HepG2 (cell line): ENCODE measurements around the gene ADAMTS16. TPM values are rescaled to one million over a fixed set of nuclear protein-coding genes. Genes with fewer than 3 reads are reported as not detected.
A peak's percentile ranks its signal among the peaks of the same experiment; 100 is the strongest.

ENCODE experiments used
- ATAC-seq: fragments of 200-7000 bp; cut with Tn5 transposase; 3 replicates; pipeline ENCODE4 v1.9.1; 2020; ENCODE audit warnings: mild to moderate bottlenecking, moderate library complexity
- BruUV-seq: library from RNA; stranded (reverse); fragments of 400-500 nt; replicated peaks from 2 replicates; lab custom pipeline; 2021; lab: Mats Ljungman, UMichigan
- CTCF ChIA-PET: fragments of 300-600 bp; formaldehyde crosslinking; extraction: SDS; loops from one replicate; lab custom pipeline; 2021; ENCODE audit warnings: low total read pairs, inconsistent platforms, low intra/inter-chr PET ratio; lab: Yijun Ruan, JAX
- POLR2A ChIA-PET: fragments of 350-600 bp; sonication (Branson Sonifier 250); formaldehyde crosslinking; loops from one replicate; lab custom pipeline; 2020; ENCODE audit warnings: antibody characterized with exemption, inconsistent platforms; lab: Yijun Ruan, JAX
- DNase-seq: peaks from one replicate; pipeline ENCODE4 v3.0.0-alpha.2; 2015; ENCODE audit warnings: low spot score
- FAIRE-seq: peaks from 3 replicates; lab custom pipeline; 2011; peaks lifted over from hg19 to GRCh38; lab: Jason Lieb, UNC
- H2AFZ ChIP-seq: one replicate; pipeline ENCODE4 v1.6.1; 2011; ENCODE audit warnings: low read length, inconsistent platforms
- H3K27ac ChIP-seq: fragments of 300-600 bp; 3 replicates; pipeline ENCODE4 v1.8.0; 2011; ENCODE audit warnings: mixed run types, mild to moderate bottlenecking, mixed read lengths, low read length, inconsistent platforms; ENCODE audit not compliant: insufficient read depth; ENCODE audit errors: extremely low read length
- H3K27me3 ChIP-seq, 2 experiments: fragments of 200-600 bp in 1 of 2; 2 replicates in 1 of 2; 3 replicates in 1 of 2; pipeline versions ENCODE4 v1.6.0 to v1.8.0; 2011; ENCODE audit warnings: low read length in 2 of 2, mild to moderate bottlenecking in 2 of 2, moderate library complexity in 2 of 2, inconsistent platforms in 1 of 2; ENCODE audit not compliant: insufficient read depth in 2 of 2, control insufficient read depth in 1 of 2
- H3K36me3 ChIP-seq, 2 experiments: fragments of 200-600 bp in 1 of 2; replicated peaks in 1 of 2; 2 replicates in 1 of 2; 3 replicates in 1 of 2; pipeline versions ENCODE4 v1.5.1 to v1.8.0; 2011; ENCODE audit warnings: low read length in 2 of 2, inconsistent platforms in 1 of 2; ENCODE audit not compliant: insufficient read depth in 2 of 2, control insufficient read depth in 1 of 2
- H3K4me1 ChIP-seq: 2 replicates; pipeline ENCODE4 v1.5.1; 2012; ENCODE audit warnings: low read length, inconsistent platforms; ENCODE audit not compliant: insufficient read depth
- H3K4me2 ChIP-seq: 2 replicates; pipeline ENCODE4 v1.6.0; 2011; ENCODE audit warnings: low read depth, low read length, inconsistent platforms
- H3K4me3 ChIP-seq, 3 experiments: fragments of 200-600 bp in 1 of 3; sonication (generic), shearing (Covaris generic) in 1 of 3; replicated peaks in 1 of 3; 2 replicates each; pipeline ENCODE4 v1.5.1; 2011 to 2016; ENCODE audit warnings: low read length in 3 of 3, inconsistent platforms in 2 of 3, low read depth in 2 of 3, mild to moderate bottlenecking in 2 of 3, control low read depth in 1 of 3, mixed read lengths in 1 of 3; ENCODE audit not compliant: insufficient read depth in 1 of 3
- H3K79me2 ChIP-seq: one replicate; pipeline ENCODE4 v1.6.1; 2011; ENCODE audit warnings: low read length, inconsistent platforms; ENCODE audit not compliant: insufficient read depth
- H3K9ac ChIP-seq: 2 replicates; pipeline ENCODE4 v1.6.0; 2011; ENCODE audit warnings: mild to moderate bottlenecking, low read depth, low read length, inconsistent platforms; ENCODE audit not compliant: insufficient read depth
- H3K9me3 ChIP-seq: 2 replicates; pipeline ENCODE4 v1.5.1; 2012; ENCODE audit warnings: mild to moderate bottlenecking, low read length
- H4K20me1 ChIP-seq: 2 replicates; pipeline ENCODE4 v1.6.0; 2011; ENCODE audit warnings: inconsistent platforms, mild to moderate bottlenecking, low read length, moderate library complexity; ENCODE audit not compliant: insufficient read depth
- ATRX ChIP-seq: sonication (generic); formaldehyde crosslinking; IDR thresholded peaks from 2 replicates; pipeline ENCODE4 v1.4.0; 2020; ENCODE audit warnings: missing genetic modification reagents, borderline replicate concordance
- DBP ChIP-seq: sonication (generic); formaldehyde crosslinking; IDR thresholded peaks from 2 replicates; pipeline ENCODE4 v1.4.0; 2020; ENCODE audit warnings: missing genetic modification reagents; ENCODE audit errors: not compliant biosample characterization
- HIVEP1 ChIP-seq: sonication (generic); formaldehyde crosslinking; IDR thresholded peaks from 2 replicates; pipeline ENCODE4 v1.4.0; 2020; ENCODE audit warnings: mild to moderate bottlenecking, missing genetic modification reagents
- HNRNPUL1 ChIP-seq: fragments of 200-400 bp; formaldehyde crosslinking; IDR thresholded peaks from 2 replicates; pipeline ENCODE4 v1.6.1; 2017; ENCODE audit warnings: low read depth, mild to moderate bottlenecking, low read length, moderate library complexity
- HOXD1 ChIP-seq: sonication (generic); formaldehyde crosslinking; IDR thresholded peaks from 2 replicates; pipeline ENCODE4 v1.5.0; 2020; ENCODE audit warnings: missing genetic modification reagents
- NR2C2 ChIP-seq: sonication (generic); formaldehyde crosslinking; IDR thresholded peaks from 2 replicates; pipeline ENCODE4 v1.4.0; 2020; ENCODE audit warnings: missing genetic modification reagents, mild to moderate bottlenecking, moderate library complexity, borderline replicate concordance
- POGZ ChIP-seq: sonication (generic); formaldehyde crosslinking; IDR thresholded peaks from 2 replicates; pipeline ENCODE4 v1.4.0; 2020; ENCODE audit warnings: mild to moderate bottlenecking, missing genetic modification reagents
- RELA ChIP-seq: sonication (generic); formaldehyde crosslinking; IDR thresholded peaks from 2 replicates; pipeline ENCODE4 v1.4.0; 2020; ENCODE audit warnings: missing genetic modification reagents
- REPIN1 ChIP-seq: sonication (generic); formaldehyde crosslinking; IDR thresholded peaks from 2 replicates; pipeline ENCODE4 v1.8.0; 2022; ENCODE audit warnings: missing genetic modification reagents, low read depth, mild to moderate bottlenecking, borderline replicate concordance
- TBX3 ChIP-seq: fragments of 450-650 bp; IDR thresholded peaks from 2 replicates; pipeline ENCODE4 v1.6.1; 2017; ENCODE audit warnings: antibody characterized with exemption, mild to moderate bottlenecking, inconsistent platforms, borderline replicate concordance
- ZBTB14 ChIP-seq: sonication (generic); formaldehyde crosslinking; IDR thresholded peaks from 2 replicates; pipeline ENCODE4 v1.4.0; 2020; ENCODE audit warnings: missing genetic modification reagents
- ZBTB44 ChIP-seq: sonication (generic); formaldehyde crosslinking; IDR thresholded peaks from 2 replicates; pipeline ENCODE4 v1.4.0; 2020; ENCODE audit warnings: missing genetic modification reagents
- ZEB1 ChIP-seq: IDR thresholded peaks from 2 replicates; pipeline ENCODE4 v1.6.1; 2012; ENCODE audit warnings: mild to moderate bottlenecking, low read depth, inconsistent platforms; ENCODE audit not compliant: insufficient replicate concordance
- ZNF530 ChIP-seq: sonication (generic); formaldehyde crosslinking; IDR thresholded peaks from 2 replicates; pipeline ENCODE4 v1.5.0; 2020; ENCODE audit warnings: low read depth, mild to moderate bottlenecking, missing genetic modification reagents
- ZNF761 ChIP-seq: sonication (generic); formaldehyde crosslinking; conservative IDR thresholded peaks from 2 replicates; pipeline ENCODE4 v1.4.0; 2020; ENCODE audit warnings: mild to moderate bottlenecking, missing genetic modification reagents
- ZNF879 ChIP-seq: sonication (generic); formaldehyde crosslinking; IDR thresholded peaks from 2 replicates; pipeline ENCODE4 v1.8.1; 2023; ENCODE audit warnings: missing genetic modification reagents
- WGBS: methylation state at CpG from one replicate; pipeline ENCODE4 v1.1.6; 2017; ENCODE audit warnings: low lambda C conversion rate; 5-methylcytosine and 5-hydroxymethylcytosine counted together
- in situ Hi-C: cut with HindIII; loops from 2 replicates; pipeline ENCODE4 v1.10.0; 2017; ENCODE audit warnings: low pct_unique_long_range_greater_than_20kb; ENCODE audit not compliant: extremely low pct_ligation_motif_present
- intact Hi-C: fragments of 100-400 bp; cut with micrococcal nuclease; formaldehyde crosslinking; loops from one replicate; pipeline ENCODE4 v1.10.0; 2022; ENCODE audit not compliant: unreplicated experiment
- polyA plus RNA-seq, 8 experiments: library from polyadenylated mRNA; depleted of rRNA in 3 of 8; stranded (reverse) in 7 of 8; unstranded in 1 of 8; fragments of >200 nt; fragmentation: Illumina TruSeq in 4 of 8; extraction: Trizol in 4 of 8; gene quantifications; 2 replicates each; pipeline versions ENCODE4 v1.2.1 to v1.2.3, GENCODE V29; 2011 to 2016; ENCODE audit warnings: low read depth in 4 of 8, missing spikeins in 1 of 8, mixed read lengths in 1 of 8; ENCODE audit not compliant: insufficient read depth in 1 of 8
- total RNA-seq, 5 experiments: library from RNA; depleted of rRNA; stranded (reverse); fragments of >200 nt; fragmentation: Illumina TruSeq; extraction: Trizol; gene quantifications; 2 replicates each; pipeline ENCODE4 v1.2.3, GENCODE V29; 2016; ENCODE audit warnings: low read depth in 1 of 5

ADAMTS16 gene
- total and polyA plus RNA-seq, 2 of the 13 experiments (the other 11 are each of a cell fraction or from before 2014, with no cell fraction given): 0.02 to 0.03 TPM

GRCh38 chr5:5139336-5139776 lies 774 bp upstream of the ADAMTS16 start (continued):
- no peak for TF ChIP-seq ZBTB44 (CRISPR knock-in tag)
- no peak for TF ChIP-seq ZNF530 (CRISPR knock-in tag)
- TF ChIP-seq ZNF761: no peak

GRCh38 chr5:5140479-5141338 lies 579 bp downstream of the ADAMTS16 start:
- intact Hi-C loops: loop anchor here (1.0 to 5.0 kb wide), 3 partner anchors 200 to 279 kb away; no protein-coding TSS in a partner anchor
- H3K9me3 ChIP-seq: no peaks in the 10 kb centered on the region
- CTCF ChIA-PET: interaction anchor here (1.1 to 2.7 kb wide), 3 partner anchors 254 to 279 kb away, joined by 3 to 22 read pairs (median 17); no protein-coding TSS in a partner anchor
- H3K9ac ChIP-seq: no peak overlapping the region
- H3K4me2 ChIP-seq: peak overlapping the region; percentile 67
- in situ Hi-C loops: loop anchor here (25.0 kb wide), 1 partner anchor 272 kb away; the partner anchor contains the start of gene ICE1
- no peak overlapping the region for H2AFZ ChIP-seq
- ATAC-seq (peak; percentile 18), DNase-seq (no peak), FAIRE-seq (no peak)
- 16% methylated on average over 29 of the region's 57 CpGs for WGBS
- no peaks in the 10 kb centered on the region for H4K20me1 ChIP-seq
- BruUV-seq: no TSS peak
- no peak overlapping the region for H3K27ac ChIP-seq
- peaks cover 25% of the 10 kb centered on the region for H3K4me1 ChIP-seq
- peaks cover 0 to 12% of the 10 kb centered on the region in 2 experiments; a peak in 3 of 5 replicates for H3K27me3 ChIP-seq
- POLR2A ChIA-PET: interaction anchor here (0.7 kb wide), 1 partner anchor 211 kb away, joined by 4 read pairs; no protein-coding TSS in a partner anchor
- no peaks in the 10 kb centered on the region for H3K79me2 ChIP-seq
- H3K4me3 ChIP-seq: peak overlapping the region; percentile 32 to 66 (median 44); a peak in 5 of 6 replicates
- H3K36me3 ChIP-seq: no peaks in the 10 kb centered on the region
- TF ChIP-seq NR2C2 (CRISPR knock-in tag): no peak
- 0 out of 2 replicates have a peak, but pooled peaks have one; percentile 22 for TF ChIP-seq POGZ (CRISPR knock-in tag)
- TF ChIP-seq RELA (CRISPR knock-in tag): no peak
- TF ChIP-seq ZEB1: no peak
- no peak for TF ChIP-seq ZBTB14 (CRISPR knock-in tag)
- TF ChIP-seq ATRX (CRISPR knock-in tag): no peak
- TF ChIP-seq TBX3: no peak
- no peak for TF ChIP-seq HIVEP1
- TF ChIP-seq ZNF879 (CRISPR knock-in tag): no peak
- TF ChIP-seq REPIN1: no peak
- TF ChIP-seq HNRNPUL1: no peak
- no peak for TF ChIP-seq HOXD1 (CRISPR knock-in tag)
- no peak for TF ChIP-seq DBP (CRISPR knock-in tag)
